CD14-positive monocyte (primary cell): ENCODE data around the gene TPRG1L. TPM values are rescaled to one million over a fixed set of nuclear protein-coding genes. Genes with fewer than 3 reads are reported as not detected.
A peak's percentile ranks its signal among the peaks of the same experiment; 100 is the strongest.

ENCODE experiments used
- DNase-seq, 3 donors: peaks; one replicate each; pipeline ENCODE4 v3.0.0-alpha.2; 2011 to 2022
- H2AFZ ChIP-seq: 2 replicates; pipeline ENCODE4 v1.6.0; 2012; ENCODE audit warnings: mild to moderate bottlenecking, low read depth, low read length, inconsistent platforms; ENCODE audit not compliant: insufficient read depth, poor library complexity, severe bottlenecking
- H3K27ac ChIP-seq, 2 donors: 1 replicate in 1 of 2; 2 replicates in 1 of 2; pipeline ENCODE4 v1.5.1; 2012 to 2013; ENCODE audit warnings: low read length in 2 of 2, control low read depth in 1 of 2, inconsistent platforms in 1 of 2, low read depth in 1 of 2, mild to moderate bottlenecking in 1 of 2
- H3K27me3 ChIP-seq, 2 donors: one replicate each; pipeline versions ENCODE4 v1.6.0 to v1.6.1; 2011 to 2013; ENCODE audit warnings: low read length in 2 of 2; ENCODE audit not compliant: control insufficient read depth in 2 of 2, insufficient read depth in 2 of 2
- H3K36me3 ChIP-seq, 2 donors: replicated peaks in 1 of 2; 1 replicate in 1 of 2; 2 replicates in 1 of 2; pipeline versions ENCODE4 v1.5.1 to v1.6.1; 2012 to 2013; ENCODE audit warnings: low read length in 2 of 2, control low read depth in 1 of 2, inconsistent platforms in 1 of 2, mild to moderate bottlenecking in 1 of 2; ENCODE audit not compliant: insufficient read depth in 2 of 2, control insufficient read depth in 1 of 2
- H3K4me1 ChIP-seq, 2 donors: 1 replicate in 1 of 2; 2 replicates in 1 of 2; pipeline versions ENCODE4 v1.5.1 to v1.6.1; 2012 to 2013; ENCODE audit warnings: low read length in 2 of 2, control low read depth in 1 of 2, inconsistent platforms in 1 of 2, mild to moderate bottlenecking in 1 of 2, moderate library complexity in 1 of 2; ENCODE audit not compliant: insufficient read depth in 2 of 2, control insufficient read depth in 1 of 2
- H3K4me2 ChIP-seq: replicated peaks from 2 replicates; pipeline ENCODE3; 2012; ENCODE audit warnings: low read length, moderate library complexity, mild to moderate bottlenecking; ENCODE audit not compliant: poor library complexity, severe bottlenecking; ENCODE audit errors: extremely low read depth
- H3K4me3 ChIP-seq, 3 experiments: fragments of 200-600 bp in 1 of 3; sonication (generic) in 1 of 3; replicated peaks in 1 of 3; 1 replicate in 2 of 3; 2 replicates in 1 of 3; pipeline ENCODE4 v1.5.1; 2011 to 2013; ENCODE audit warnings: low read length in 3 of 3, mild to moderate bottlenecking in 3 of 3, control low read depth in 2 of 3, low read depth in 2 of 3, inconsistent platforms in 1 of 3, moderate library complexity in 1 of 3
- H3K79me2 ChIP-seq: 2 replicates; pipeline ENCODE4 v1.6.0; 2012; ENCODE audit warnings: mild to moderate bottlenecking, control low read depth, inconsistent platforms, low read length, moderate library complexity; ENCODE audit not compliant: insufficient read depth
- H3K9ac ChIP-seq: 2 replicates; pipeline ENCODE4 v1.6.0; 2017; ENCODE audit warnings: low read length, mild to moderate bottlenecking; ENCODE audit not compliant: insufficient read depth, poor library complexity, severe bottlenecking
- H3K9me3 ChIP-seq, 2 donors: replicated peaks in 1 of 2; 1 replicate in 1 of 2; 2 replicates in 1 of 2; pipeline versions ENCODE4 v1.5.1 to v1.6.1; 2012 to 2013; ENCODE audit warnings: low read length in 2 of 2, control low read depth in 1 of 2; ENCODE audit not compliant: control insufficient read depth in 1 of 2, insufficient read depth in 1 of 2
- H4K20me1 ChIP-seq: 2 replicates; pipeline ENCODE4 v1.6.0; 2012; ENCODE audit warnings: mild to moderate bottlenecking, low read length, control low read depth, moderate library complexity; ENCODE audit not compliant: insufficient read depth
- H3K27ac Mint-ChIP-seq, 7 donors: one replicate each; pipeline ENCODE4 v1.8.0; 2020; ENCODE audit warnings: mild to moderate bottlenecking in 7 of 7, mixed read lengths in 7 of 7, moderate library complexity in 6 of 7, inconsistent platforms in 2 of 7
- H3K27me3 Mint-ChIP-seq, 3 donors: one replicate each; pipeline ENCODE4 v1.8.0; 2021 to 2022; ENCODE audit warnings: low read depth in 3 of 3, mild to moderate bottlenecking in 3 of 3, mixed read lengths in 3 of 3, moderate library complexity in 3 of 3, inconsistent platforms in 1 of 3
- H3K36me3 Mint-ChIP-seq, 2 donors: one replicate each; pipeline ENCODE4 v1.8.0; 2020; ENCODE audit warnings: mixed read lengths in 2 of 2, inconsistent platforms in 1 of 2, mild to moderate bottlenecking in 1 of 2
- H3K4me1 Mint-ChIP-seq: one replicate; pipeline ENCODE4 v1.8.0; 2020; ENCODE audit warnings: mild to moderate bottlenecking, mixed read lengths
- H3K4me3 Mint-ChIP-seq, 2 donors: one replicate each; pipeline ENCODE4 v1.8.0; 2020; ENCODE audit warnings: mild to moderate bottlenecking in 2 of 2, mixed read lengths in 2 of 2, moderate library complexity in 1 of 2
- H3K9me3 Mint-ChIP-seq, 7 donors: one replicate each; pipeline ENCODE4 v1.8.0; 2020 to 2022; ENCODE audit warnings: mixed read lengths in 7 of 7, mild to moderate bottlenecking in 6 of 7, moderate library complexity in 6 of 7, inconsistent platforms in 2 of 7
- CTCF ChIP-seq: fragments of 200-600 bp; IDR thresholded peaks from one replicate; pipeline ENCODE4 v1.8.0; 2022; ENCODE audit warnings: antibody characterized with exemption, mild to moderate bottlenecking
- WGBS: methylation state at CpG from one replicate; pipeline ENCODE4 v1.1.5; 2013; ENCODE audit warnings: missing lambda C conversion rate; ENCODE audit not compliant: insufficient coverage; 5-methylcytosine and 5-hydroxymethylcytosine counted together
- intact Hi-C, 2 donors: fragments of 100-400 bp; cut with micrococcal nuclease; formaldehyde crosslinking; loops; one replicate each; pipeline versions ENCODE4 v1.15.0 to v1.15.1; 2023
- polyA plus RNA-seq, 3 donors: library from polyadenylated mRNA; depleted of rRNA in 1 of 3; unstranded in 2 of 3; stranded (reverse) in 1 of 3; fragments of 300-500 nt in 2 of 3; fragments of >200 nt in 1 of 3; fragmentation: Illumina TruSeq in 2 of 3; gene quantifications; 1 replicate in 2 of 3; 2 replicates in 1 of 3; pipeline ENCODE4 v1.2.3, GENCODE V29; 2012 to 2021

TPRG1L gene
- polyA plus RNA-seq, 3 donors: 16.1 to 19.7 (median 18.5) TPM

DNA sequence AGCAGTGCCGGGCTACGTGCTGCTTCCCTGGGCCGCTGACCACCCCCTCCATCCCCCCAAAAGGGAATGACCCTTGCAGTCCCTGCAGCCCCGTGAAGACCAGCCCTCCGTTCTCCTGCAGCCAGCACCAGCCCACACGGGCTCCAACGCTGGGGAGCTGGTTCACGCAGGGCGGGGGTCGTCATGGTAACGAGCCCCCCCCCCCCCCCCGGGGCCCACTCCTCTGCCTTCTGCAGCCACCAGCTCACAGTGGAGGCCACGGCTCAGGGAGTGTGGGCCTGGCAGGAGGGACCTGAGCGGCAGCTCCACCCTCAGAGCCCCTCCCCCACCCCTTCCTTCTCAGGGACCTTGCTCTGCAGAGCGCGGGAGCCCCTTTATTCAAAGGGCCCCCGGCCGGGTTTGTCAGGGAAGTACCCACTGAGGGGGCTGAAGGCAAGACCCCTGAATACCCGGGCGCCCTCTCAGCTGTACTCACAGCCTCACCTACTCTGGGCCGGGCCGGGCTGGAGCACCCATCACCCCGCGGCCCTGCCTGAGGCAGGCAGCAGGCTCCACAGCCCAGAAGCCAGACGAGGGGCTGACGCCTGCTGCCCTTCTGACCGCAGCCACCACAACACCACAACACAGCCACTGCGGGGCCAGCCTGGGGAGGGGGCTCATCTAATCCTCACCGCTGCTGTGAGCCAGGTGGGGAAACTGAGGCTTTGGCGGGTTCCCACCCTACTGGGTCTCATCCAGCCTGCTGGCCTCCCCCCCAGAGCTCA, 26.1 kb upstream of the TPRG1L start:
- Mint-ChIP-seq H3K4me3 (peak overlapping the region; percentile 76 to 88), H3K4me1 (peaks cover 24% of the 10 kb centered on the region), H3K9me3 (no peaks in the 10 kb centered on the region), H3K27ac (no peak overlapping the region), H3K36me3 (no peaks in the 10 kb centered on the region), H3K27me3 (peaks cover 8 to 13% (median 9%) of the 10 kb centered on the region in 3 donors)
- no peak for DNase-seq
- intact Hi-C loops: loop anchor here in 1 of 2 donors (10.0 kb wide), 1 partner anchor 154 kb away; no protein-coding TSS in a partner anchor
- no peaks in the 10 kb centered on the region for H3K79me2 ChIP-seq
- no peak overlapping the region for H3K9ac ChIP-seq
- H3K27me3 ChIP-seq: no peaks in the 10 kb centered on the region
- no peaks in the 10 kb centered on the region for H3K9me3 ChIP-seq
- peak overlapping the region; percentile 76 for H2AFZ ChIP-seq
- no peak overlapping the region for H3K27ac ChIP-seq
- H3K4me1 ChIP-seq: peaks cover 20 to 21% of the 10 kb centered on the region in 2 donors
- no peaks in the 10 kb centered on the region for H3K36me3 ChIP-seq
- no peak for TF ChIP-seq CTCF
- peak overlapping the region in 1 of 3 experiments; percentile 67 for H3K4me3 ChIP-seq
- H3K4me2 ChIP-seq: peak overlapping the region; percentile 71
- H4K20me1 ChIP-seq: no peaks in the 10 kb centered on the region
- 81% methylated on average over 18 of the region's 30 CpGs for WGBS

- H3K4me3 Mint-ChIP-seq: no peak overlapping the region
- Histone ChIP-seq H2AFZ (no peak overlapping the region), H3K79me2 (no peaks in the 10 kb centered on the region), H3K4me2 (no peak overlapping the region), H3K9ac (no peak overlapping the region), H3K4me1 (peaks cover 20% of the 10 kb centered on the region in 2 donors), H4K20me1 (no peaks in the 10 kb centered on the region), H3K36me3 (no peaks in the 10 kb centered on the region), H3K9me3 (no peaks in the 10 kb centered on the region), H3K27me3 (no peaks in the 10 kb centered on the region), H3K4me3 (no peak overlapping the region), H3K27ac (no peak overlapping the region)
- no peaks in the 10 kb centered on the region for H3K36me3 Mint-ChIP-seq
- no peak for TF ChIP-seq CTCF
- intact Hi-C loops: loop anchor here in 1 of 2 donors (10.0 kb wide), 1 partner anchor 155 kb away; no protein-coding TSS in a partner anchor
- no peaks in the 10 kb centered on the region for H3K9me3 Mint-ChIP-seq
- peaks cover 21% of the 10 kb centered on the region for H3K4me1 Mint-ChIP-seq
- H3K27me3 Mint-ChIP-seq: peaks cover 7 to 13% (median 8%) of the 10 kb centered on the region in 3 donors
- H3K27ac Mint-ChIP-seq: no peak overlapping the region
- 78% methylated on average over 16 of the region's 16 CpGs for WGBS
- no peak for DNase-seq
Measured at GRCh38 chr1:3599286-3599811, 25.5 kb upstream of the TPRG1L start.
